PC-9 (cell line): ENCODE measurements around the gene ZNF710.

Source experiments
- CTCF ChIP-seq: fragments of 200-600 bp; sonication (generic); conservative IDR thresholded peaks from 2 replicates; pipeline ENCODE4 v1.6.1; 2017; ENCODE audit warnings: mixed run types, antibody characterized with exemption, mild to moderate bottlenecking, moderate library complexity
- EZH2 ChIP-seq: fragments of 200-600 bp; sonication (generic); IDR thresholded peaks from 2 replicates; pipeline ENCODE4 v1.8.0; 2017; ENCODE audit warnings: antibody characterized with exemption, low read depth

DNA sequence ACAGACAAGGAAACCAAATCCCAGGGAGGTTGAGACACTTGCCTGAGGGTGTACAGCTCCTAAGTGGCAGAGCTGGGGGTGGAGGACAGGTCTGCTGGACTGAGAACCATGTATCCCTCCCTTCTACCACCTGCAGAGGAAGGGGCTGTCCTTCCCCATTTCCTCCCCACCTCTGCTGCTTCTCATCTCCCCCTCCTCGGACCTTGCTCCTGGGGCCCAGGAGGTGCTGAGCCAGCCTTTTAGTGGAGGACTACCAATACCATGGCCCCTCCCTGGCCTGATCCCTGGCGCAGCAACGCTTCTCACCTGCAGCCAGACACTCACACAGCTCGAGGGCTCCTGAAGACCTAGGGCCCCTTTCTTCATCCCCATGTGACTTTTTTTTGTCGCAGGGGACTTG is 50.8 kb downstream of the ZNF710 start:
- no peak for TF ChIP-seq CTCF
- no peak for TF ChIP-seq EZH2
